ENCODE measurements around the gene WDTC1.

WDTC1 gene

GRCh38 chr1:27356277-27356618 is 121.8 kb downstream of the WDTC1 start:
- no peak for DNase-seq
- TF ChIP-seq POLR2A (IDR thresholded peaks at IDR 0.05; ENCODE audit: low read length), result no peak
- no peak for TF ChIP-seq GATA1 (IDR thresholded peaks at IDR 0.05; ENCODE audit: low read depth, low read length)

GRCh38 chr1:27356619-27357280 is 122.3 kb downstream of the WDTC1 start:
- DNase-seq, result peak in 1 of 2 experiments; percentile 56

GRCh38 chr1:27357281-27358037 is 123.0 kb downstream of the WDTC1 start:
- TF ChIP-seq GATA1 (IDR thresholded peaks at IDR 0.05; ENCODE audit: low read depth, low read length) (no peak), POLR2A (IDR thresholded peaks at IDR 0.05; ENCODE audit: low read length) (no peak)
- peak in 1 of 2 experiments; percentile 87 for DNase-seq

More at GRCh38 chr1:27356619-27357280, 122.3 kb downstream of the WDTC1 start:
- TF ChIP-seq GATA1 (IDR thresholded peaks at IDR 0.05; ENCODE audit: low read depth, low read length), result no peak
